AML-193 (cell line): ENCODE results near the gene HUS1.
"Not testable (repeated sequence)": the region's sequence is repeated elsewhere in the genome, so short reads cannot be mapped to it uniquely, and the experiment has no call there.

ENCODE experiments used
- DNase-seq, 2 experiments: peaks; one replicate each; lab custom pipeline; 2025; lab: John Stamatoyannopoulos, UW

HUS1 gene

GRCh38 chr7:47944536-47945260 is 34.7 kb downstream of the HUS1 start:
- DNase-seq: no peak

- DNase-seq: no peak
Measured at GRCh38 chr7:47943676-47944474, 35.5 kb downstream of the HUS1 start.

GRCh38 chr7:47942651-47943050 is 36.8 kb downstream of the HUS1 start:
- DNase-seq: not testable (repeated sequence)

- DNase-seq: no peak
Measured at GRCh38 chr7:47942132-47942531, 37.3 kb downstream of the HUS1 start.

GRCh38 chr7:47941136-47941844 is 38.1 kb downstream of the HUS1 start:
- no peak for DNase-seq

GRCh38 chr7:47940088-47941013 is 39.1 kb downstream of the HUS1 start:
- DNase-seq: no peak

GRCh38 chr7:47939425-47940036 is 39.9 kb downstream of the HUS1 start:
- no peak for DNase-seq

GRCh38 chr7:47938574-47939165 is 40.7 kb downstream of the HUS1 start:
- no peak for DNase-seq

GRCh38 chr7:47937711-47938573 is 41.5 kb downstream of the HUS1 start:
- no peak for DNase-seq

GRCh38 chr7:47937065-47937687 is 42.2 kb downstream of the HUS1 start:
- DNase-seq: no peak

GRCh38 chr7:47936323-47936722 is 43.1 kb downstream of the HUS1 start:
- DNase-seq: no peak

- no peak for DNase-seq
Measured at GRCh38 chr7:47935336-47935735, 44.1 kb downstream of the HUS1 start.

GRCh38 chr7:47934831-47935230 is 44.6 kb downstream of the HUS1 start:
- DNase-seq: no peak

GRCh38 chr7:47933215-47933614 is 46.2 kb downstream of the HUS1 start:
- DNase-seq: no peak

- DNase-seq: no peak
Measured at GRCh38 chr7:47932466-47933037, 46.9 kb downstream of the HUS1 start.

GRCh38 chr7:47932016-47932415 is 47.4 kb downstream of the HUS1 start:
- DNase-seq: no peak

- DNase-seq: no peak
Measured at GRCh38 chr7:47931005-47932004, 48.1 kb downstream of the HUS1 start.

GRCh38 chr7:47924266-47924665 is 55.1 kb downstream of the HUS1 start:
- DNase-seq: no peak
